ENCODE measurements around the gene PLEKHA4. TPM values are rescaled to one million over a fixed set of nuclear protein-coding genes. Genes with fewer than 3 reads are reported as not detected.

Gene PLEKHA4
- total and polyA plus RNA-seq, 2 donors (not counting 1 experiment from before 2014, with no cell fraction given): 4.3 to 6.2 TPM

DNA sequence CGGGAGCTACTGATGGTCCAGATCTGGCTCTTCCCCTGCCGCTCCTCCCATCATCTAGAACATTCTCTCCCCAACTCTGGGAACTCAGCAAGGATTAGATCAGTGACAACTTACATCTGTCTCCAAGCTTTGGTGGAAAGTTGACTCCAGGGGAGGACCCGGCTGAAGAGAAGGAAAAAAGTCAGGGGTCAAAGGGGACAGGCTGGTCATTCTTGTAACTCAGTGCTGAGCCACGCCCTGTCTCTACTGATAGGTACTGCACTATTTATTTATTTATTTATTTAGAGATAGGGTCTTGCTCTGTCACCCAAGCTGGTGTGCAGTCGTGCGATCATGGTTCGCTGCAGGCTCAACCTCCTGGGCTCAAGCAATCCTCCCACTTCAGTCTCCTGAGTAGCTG lies 14.3 kb downstream of the PLEKHA4 start:
- H3K79me2 ChIP-seq (ENCODE audit: control insufficient read depth, insufficient read depth, low read length): no peaks in the 10 kb centered on the region
- no peak overlapping the region for H2AFZ ChIP-seq (ENCODE audit: insufficient read depth, low read depth, low read length, poor library complexity, severe bottlenecking)
- no peak overlapping the region for H3K27ac ChIP-seq (ENCODE audit: low read length in 2 of 2)
- ATAC-seq (ENCODE audit: low read depth) (no peak), DNase-seq (no peak)
- Mint-ChIP-seq H3K4me3 (no peak overlapping the region), H3K27me3 (no peaks in the 10 kb centered on the region), H3K4me1 (peaks cover 5% of the 10 kb centered on the region), H3K9me3 (ENCODE audit: insufficient read depth) (no peaks in the 10 kb centered on the region), H3K27ac (no peak overlapping the region)
- no peak overlapping the region for H3K4me2 ChIP-seq (replicated peaks; ENCODE audit: low read depth, low read length, poor library complexity, severe bottlenecking)
- CTCF ChIA-PET: interaction anchor here (1.8 to 7.9 kb wide), 3 partner anchors 11 to 66 kb away, joined by 6 to 65 read pairs (median 8); no protein-coding TSS in a partner anchor
- H3K27me3 ChIP-seq (replicated peaks in 1 of 4; ENCODE audit: control extremely low read depth in 1 of 4, control insufficient read depth in 3 of 4, insufficient read depth in 4 of 4, low read length in 3 of 4): no peaks in the 10 kb centered on the region
- H3K4me1 ChIP-seq (ENCODE audit: control insufficient read depth in 2 of 2, insufficient read depth in 2 of 2, low read length in 2 of 2): peaks cover 0 to 8% of the 10 kb centered on the region in 2 donors
- no peaks in the 10 kb centered on the region for H3K9me3 ChIP-seq (ENCODE audit: control extremely low read depth in 1 of 3, control insufficient read depth in 2 of 3, insufficient read depth in 1 of 3, low read length in 2 of 3)
- 100% methylated on average over 1 of the region's 7 CpGs for WGBS (ENCODE audit: insufficient coverage)
- H3K36me3 ChIP-seq (replicated peaks in 1 of 2; ENCODE audit: control extremely low read depth in 1 of 2, control insufficient read depth in 1 of 2, extremely low read depth in 1 of 2, insufficient read depth in 2 of 2, low read length in 1 of 2): no peaks in the 10 kb centered on the region
- H3K4me3 ChIP-seq (ENCODE audit: control extremely low read depth in 1 of 5, extremely low read depth in 1 of 5, insufficient read depth in 1 of 5, low read depth in 2 of 5, low read length in 4 of 5): no peak overlapping the region
- no peak overlapping the region for H3K9ac ChIP-seq (ENCODE audit: low read length)
- TF ChIP-seq EZH2 (IDR thresholded peaks at IDR 0.05; ENCODE audit: borderline replicate concordance, insufficient read depth, low read depth, low read length, poor library complexity, severe bottlenecking): no peak
- no peak for TF ChIP-seq CTCF (IDR thresholded peaks at IDR 0.05)
- no peaks in the 10 kb centered on the region for H4K20me1 ChIP-seq (ENCODE audit: control insufficient read depth, insufficient read depth, low read length, poor library complexity, severe bottlenecking)
- POLR2A ChIA-PET: no interaction called here
- intact Hi-C loops (cut with micrococcal nuclease): no loop called here

GRCh38 chr19:48853483-48853882 lies 14.9 kb downstream of the PLEKHA4 start:
- TF ChIP-seq CTCF (IDR thresholded peaks at IDR 0.05) (no peak), EZH2 (IDR thresholded peaks at IDR 0.05; ENCODE audit: borderline replicate concordance, insufficient read depth, low read depth, low read length, poor library complexity, severe bottlenecking) (no peak)
- no peak overlapping the region for H3K27ac Mint-ChIP-seq
- Histone ChIP-seq H3K79me2 (ENCODE audit: control insufficient read depth, insufficient read depth, low read length) (no peaks in the 10 kb centered on the region), H3K27ac (ENCODE audit: low read length in 2 of 2) (no peak overlapping the region), H4K20me1 (ENCODE audit: control insufficient read depth, insufficient read depth, low read length, poor library complexity, severe bottlenecking) (no peaks in the 10 kb centered on the region), H3K4me2 (replicated peaks; ENCODE audit: low read depth, low read length, poor library complexity, severe bottlenecking) (no peak overlapping the region), H3K9ac (ENCODE audit: low read length) (no peak overlapping the region), H2AFZ (ENCODE audit: insufficient read depth, low read depth, low read length, poor library complexity, severe bottlenecking) (no peak overlapping the region), H3K4me3 (ENCODE audit: control extremely low read depth in 1 of 5, extremely low read depth in 1 of 5, insufficient read depth in 1 of 5, low read depth in 2 of 5, low read length in 4 of 5) (no peak overlapping the region), H3K4me1 (ENCODE audit: control insufficient read depth in 2 of 2, insufficient read depth in 2 of 2, low read length in 2 of 2) (peaks cover 0 to 1% of the 10 kb centered on the region in 2 donors), H3K27me3 (replicated peaks in 1 of 4; ENCODE audit: control extremely low read depth in 1 of 4, control insufficient read depth in 3 of 4, insufficient read depth in 4 of 4, low read length in 3 of 4) (no peaks in the 10 kb centered on the region), H3K9me3 (ENCODE audit: control extremely low read depth in 1 of 3, control insufficient read depth in 2 of 3, insufficient read depth in 1 of 3, low read length in 2 of 3) (no peaks in the 10 kb centered on the region), H3K36me3 (replicated peaks in 1 of 2; ENCODE audit: control extremely low read depth in 1 of 2, control insufficient read depth in 1 of 2, extremely low read depth in 1 of 2, insufficient read depth in 2 of 2, low read length in 1 of 2) (no peaks in the 10 kb centered on the region)
- H3K4me1 Mint-ChIP-seq: peaks cover 1% of the 10 kb centered on the region
- ATAC-seq (ENCODE audit: low read depth) (no peak), DNase-seq (no peak)
- intact Hi-C loops (cut with micrococcal nuclease): no loop called here
- no peak overlapping the region for H3K4me3 Mint-ChIP-seq
- 95% methylated on average over 8 of the region's 8 CpGs for WGBS (ENCODE audit: insufficient coverage)
- CTCF ChIA-PET: interaction anchor here (0.6 to 7.9 kb wide), 3 partner anchors 10 to 213 kb away, joined by 4 to 65 read pairs (median 6); no protein-coding TSS in a partner anchor
- no peaks in the 10 kb centered on the region for H3K9me3 Mint-ChIP-seq (ENCODE audit: insufficient read depth)
- POLR2A ChIA-PET: interaction anchor here (0.7 kb wide), 1 partner anchor 24 kb away, joined by 3 read pairs; no protein-coding TSS in a partner anchor
- no peaks in the 10 kb centered on the region for H3K27me3 Mint-ChIP-seq
